ENCODE measurements around the gene DDX52. TPM values are rescaled to one million over a fixed set of nuclear protein-coding genes. Genes with fewer than 3 reads are reported as not detected.
"Not testable (repeated sequence)": the region's sequence is repeated elsewhere in the genome, so short reads cannot be mapped to it uniquely, and the experiment has no call there.

Gene DDX52
- total RNA-seq, 1 experiment from 2014 or later = 24.0 TPM

DNA sequence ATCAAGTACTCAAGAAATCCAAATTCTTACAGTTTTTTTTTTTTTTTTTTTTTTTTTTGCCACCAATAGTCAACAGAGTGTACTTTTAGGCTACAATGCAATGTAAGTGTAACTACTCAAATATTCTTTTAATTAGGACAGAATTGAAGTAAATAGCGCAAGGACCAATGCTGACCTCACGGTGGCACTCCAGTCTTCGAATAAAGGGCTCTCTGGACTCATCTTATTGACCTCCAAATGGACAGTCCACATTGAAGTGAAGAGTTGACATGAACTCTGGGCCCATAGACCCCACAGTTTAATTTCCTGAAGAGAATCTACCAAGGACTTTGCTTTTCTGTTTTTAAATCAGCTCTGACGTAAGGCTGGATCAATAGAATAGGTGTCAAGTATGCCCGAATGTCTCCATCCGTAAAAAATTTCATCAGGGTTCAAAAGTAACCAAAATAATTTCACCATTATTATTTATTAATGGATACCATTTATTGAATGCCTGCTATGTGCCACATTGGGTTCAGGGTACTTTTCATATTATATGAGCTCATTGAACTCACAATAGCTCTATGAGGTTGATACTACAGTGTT, 7.3 kb upstream of the DDX52 start:
- peak; percentile 54 for DNase-seq (ENCODE audit: low read depth)

DNA sequence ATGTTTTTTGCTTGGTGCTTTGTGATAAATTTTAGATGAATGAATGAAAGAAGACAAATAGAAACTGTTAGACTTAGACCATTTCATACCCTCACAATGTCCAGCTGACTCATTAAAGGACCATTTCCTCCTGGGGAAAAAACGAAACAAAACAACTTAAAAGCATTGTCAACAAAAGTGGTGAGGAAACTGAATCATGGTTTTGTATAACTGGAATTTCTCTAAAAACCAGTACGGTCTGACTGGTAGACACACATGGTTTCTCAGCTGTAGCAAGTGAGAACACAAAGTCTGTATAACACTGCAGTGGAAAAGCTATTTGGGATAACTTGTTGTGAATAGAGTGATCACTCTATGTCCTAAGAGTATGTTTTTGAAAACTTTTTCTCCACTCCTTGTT, 5.3 kb upstream of the DDX52 start:
- DNase-seq (ENCODE audit: low read depth) = peak; percentile 47

DNA sequence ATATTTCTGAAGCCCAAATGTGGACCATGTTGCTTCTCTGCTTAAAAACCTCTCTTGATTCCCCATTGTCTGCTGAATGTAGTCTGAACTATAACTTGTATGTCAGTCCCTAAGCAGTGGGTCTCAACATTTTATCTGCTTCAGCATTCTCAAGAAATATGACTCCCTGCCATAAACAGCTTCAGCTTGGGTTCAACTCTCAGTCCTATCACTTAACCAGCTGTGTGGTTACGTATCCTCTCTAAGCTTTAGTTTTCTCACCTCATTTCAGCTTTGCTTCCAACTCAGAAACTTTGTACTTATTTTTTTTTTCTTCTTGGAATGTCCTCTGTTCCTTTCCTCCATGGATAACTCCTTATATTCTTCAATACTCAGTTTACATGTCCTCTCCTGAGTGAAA, 4.6 kb upstream of the DDX52 start:
- DNase-seq (ENCODE audit: low read depth) = no peak

DNA sequence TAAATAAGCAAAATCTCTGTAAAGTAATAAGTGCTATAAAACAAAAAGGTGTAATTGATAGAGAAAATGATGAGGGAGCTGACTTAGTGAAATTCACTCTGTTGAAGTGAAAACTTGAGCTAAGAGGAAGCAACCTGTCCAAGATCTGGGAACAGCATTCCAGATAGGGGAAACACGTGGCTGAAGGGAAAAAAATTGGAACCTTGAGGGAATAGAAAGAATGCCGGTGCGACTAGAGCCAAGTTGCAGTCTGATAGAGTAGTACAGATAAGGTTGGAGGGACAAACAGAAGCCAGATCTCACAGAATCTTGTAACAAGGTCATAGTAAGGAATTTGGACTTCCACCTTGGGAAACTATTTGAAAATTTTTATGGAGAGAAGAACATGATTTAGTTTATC, 623 bp upstream of the DDX52 start:
- peak; percentile 2 for DNase-seq (ENCODE audit: low read depth)

DNA sequence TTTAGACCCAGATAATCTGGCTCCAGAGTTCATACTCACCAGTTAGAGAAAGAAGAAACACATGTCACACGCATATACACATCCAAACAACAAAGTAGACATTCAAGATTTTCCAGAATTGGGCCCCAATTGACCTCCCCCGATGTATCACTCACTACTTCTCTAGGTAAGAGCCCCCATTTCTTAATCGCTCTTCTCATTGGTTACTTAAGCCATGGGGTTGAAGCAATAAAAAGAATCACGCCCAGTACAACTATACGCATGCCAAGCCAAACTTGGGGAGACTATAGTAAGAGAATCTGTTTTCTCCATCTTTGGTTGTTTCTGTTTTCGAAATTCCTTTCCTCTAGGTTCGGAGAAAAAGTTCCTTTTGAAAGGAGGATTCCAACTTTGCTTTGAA, 565 bp downstream of the DDX52 start:
- DNase-seq (ENCODE audit: low read depth) = peak; percentile 4

DNA sequence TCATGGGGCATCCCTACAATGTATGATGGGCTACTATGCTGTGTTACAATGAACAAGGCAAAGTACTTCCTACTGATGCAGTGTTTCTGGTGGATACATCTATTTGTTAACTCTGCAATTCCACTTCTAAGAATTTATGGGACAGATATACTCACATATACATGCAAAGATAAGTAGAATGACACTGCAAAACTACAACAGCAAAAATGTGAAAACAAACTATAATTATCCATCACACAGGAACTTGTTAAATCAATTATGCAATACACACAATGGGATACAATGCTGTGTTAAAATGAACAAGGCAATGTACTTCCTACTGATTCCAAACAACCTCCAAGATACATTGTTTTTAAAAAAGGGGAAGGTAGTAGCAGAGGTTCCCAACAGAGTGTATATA, 3.2 kb downstream of the DDX52 start:
- DNase-seq (ENCODE audit: low read depth) = no peak

DNA sequence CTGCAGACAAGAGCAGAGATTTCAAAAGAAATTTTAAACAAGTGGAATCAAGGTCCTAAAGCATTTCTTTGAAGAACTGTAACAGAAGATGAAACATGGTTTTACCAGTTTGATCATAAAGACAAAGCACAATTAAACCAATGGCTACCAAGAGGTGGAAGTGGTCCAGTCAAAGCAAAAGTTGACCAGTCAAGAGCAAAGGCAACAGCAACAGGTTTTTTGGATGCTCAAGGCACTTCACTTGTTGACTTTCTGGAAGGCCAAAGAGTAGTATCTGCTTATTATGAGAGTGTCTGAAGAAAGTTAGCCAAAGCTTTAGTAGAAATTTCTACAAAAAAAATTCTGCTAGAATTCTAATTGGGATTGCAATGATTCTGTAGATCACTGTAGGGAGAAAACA, 5.3 kb downstream of the DDX52 start:
- no peak for DNase-seq (ENCODE audit: low read depth)

DNA sequence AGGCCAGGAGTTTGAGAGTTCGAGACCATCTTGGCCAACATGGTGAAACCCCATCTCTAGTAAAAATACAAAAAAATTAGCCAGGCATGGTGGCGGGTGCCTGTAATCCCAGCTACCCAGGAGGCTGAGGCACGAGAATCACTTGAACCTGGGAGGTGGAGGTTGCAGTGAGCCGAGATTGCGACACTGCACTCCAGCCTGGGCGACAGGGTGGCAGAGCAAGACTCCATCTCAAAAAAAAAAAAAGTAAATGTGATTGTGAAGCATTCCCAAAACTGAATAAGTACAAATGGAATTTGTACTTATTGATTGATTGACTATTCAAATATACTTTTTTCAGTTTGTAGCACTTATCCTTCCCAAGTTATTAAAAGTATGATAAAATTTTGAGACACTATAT, 26.8 kb downstream of the DDX52 start:
- DNase-seq (ENCODE audit: low read depth) = not testable (repeated sequence)

DNA sequence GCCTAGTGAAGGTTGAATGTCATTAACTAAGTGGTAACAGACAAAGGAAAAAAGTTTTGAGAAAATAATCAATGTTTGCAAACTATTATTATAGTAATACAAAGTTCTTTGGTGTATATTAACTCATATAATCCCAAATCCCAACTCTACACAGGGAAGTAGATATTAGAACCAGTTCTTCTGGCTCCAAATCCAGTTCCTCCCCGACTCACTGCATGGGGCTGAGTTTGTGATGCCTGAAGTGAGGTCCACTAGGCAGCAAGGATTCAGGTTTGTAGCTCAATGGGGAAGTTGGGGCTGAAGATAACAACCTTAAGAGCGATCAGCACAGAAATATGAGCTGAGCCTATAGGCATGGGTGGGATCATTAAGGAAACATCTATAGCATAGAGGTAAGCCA, 28.4 kb downstream of the DDX52 start:
- DNase-seq (ENCODE audit: low read depth) = no peak

DNA sequence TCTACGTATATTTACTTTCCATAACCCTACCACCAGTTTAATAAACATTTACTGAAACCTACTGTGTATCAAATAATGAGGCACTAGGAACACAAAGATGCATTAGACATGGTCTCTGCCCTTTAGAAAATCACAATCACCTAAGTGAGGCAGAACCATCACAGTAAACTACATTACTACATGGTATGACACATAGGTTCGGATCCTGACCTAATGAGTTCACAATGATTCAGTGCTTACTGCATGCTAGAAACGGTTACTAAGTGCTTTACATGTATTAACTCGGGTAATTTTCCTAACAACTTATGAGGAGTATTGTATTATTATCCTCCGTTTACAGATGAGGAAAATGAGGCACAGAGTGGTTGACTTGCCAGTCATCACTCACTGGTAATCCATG, 28.9 kb downstream of the DDX52 start:
- DNase-seq (ENCODE audit: low read depth) = peak; percentile 38

DNA sequence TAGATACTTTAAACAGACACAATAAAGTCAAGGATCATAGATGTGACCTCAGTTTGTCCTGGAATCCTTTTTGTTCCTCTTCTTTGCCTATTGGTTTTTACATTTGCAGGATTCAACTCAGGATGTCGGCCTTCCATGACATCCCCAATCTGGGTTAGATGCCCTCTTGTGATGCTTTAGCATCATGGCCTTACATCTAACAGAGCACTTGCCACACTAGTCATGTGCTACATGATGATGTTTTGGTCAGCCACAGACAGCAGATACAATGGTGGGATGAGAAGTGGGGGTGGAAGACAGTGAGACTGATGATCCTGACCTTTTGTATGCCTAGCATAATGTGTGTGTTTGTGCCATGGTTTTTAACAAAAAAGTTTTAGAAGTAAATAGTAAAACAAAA, 32.3 kb downstream of the DDX52 start:
- DNase-seq (ENCODE audit: low read depth) = no peak

DNA sequence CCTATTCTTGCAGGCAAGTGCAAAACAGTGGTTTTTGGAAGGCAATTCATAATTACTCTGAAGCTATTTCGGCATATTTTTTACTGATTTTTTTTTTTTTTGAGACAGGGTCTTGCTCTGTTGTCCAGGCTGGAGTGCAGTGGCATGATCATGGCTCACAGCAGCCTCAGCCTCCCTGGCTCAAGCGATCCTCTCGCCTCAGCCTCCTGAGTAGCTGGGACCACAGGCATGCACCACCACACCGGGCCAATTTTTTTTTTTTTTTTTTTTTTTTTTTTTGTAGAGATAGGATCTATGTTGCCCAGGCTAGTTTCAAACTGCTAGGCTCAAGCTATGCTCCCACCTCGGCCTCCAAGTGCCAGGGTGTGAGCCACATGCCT, 33.2 kb downstream of the DDX52 start:
- DNase-seq (ENCODE audit: low read depth) = peak; percentile 5

DNA sequence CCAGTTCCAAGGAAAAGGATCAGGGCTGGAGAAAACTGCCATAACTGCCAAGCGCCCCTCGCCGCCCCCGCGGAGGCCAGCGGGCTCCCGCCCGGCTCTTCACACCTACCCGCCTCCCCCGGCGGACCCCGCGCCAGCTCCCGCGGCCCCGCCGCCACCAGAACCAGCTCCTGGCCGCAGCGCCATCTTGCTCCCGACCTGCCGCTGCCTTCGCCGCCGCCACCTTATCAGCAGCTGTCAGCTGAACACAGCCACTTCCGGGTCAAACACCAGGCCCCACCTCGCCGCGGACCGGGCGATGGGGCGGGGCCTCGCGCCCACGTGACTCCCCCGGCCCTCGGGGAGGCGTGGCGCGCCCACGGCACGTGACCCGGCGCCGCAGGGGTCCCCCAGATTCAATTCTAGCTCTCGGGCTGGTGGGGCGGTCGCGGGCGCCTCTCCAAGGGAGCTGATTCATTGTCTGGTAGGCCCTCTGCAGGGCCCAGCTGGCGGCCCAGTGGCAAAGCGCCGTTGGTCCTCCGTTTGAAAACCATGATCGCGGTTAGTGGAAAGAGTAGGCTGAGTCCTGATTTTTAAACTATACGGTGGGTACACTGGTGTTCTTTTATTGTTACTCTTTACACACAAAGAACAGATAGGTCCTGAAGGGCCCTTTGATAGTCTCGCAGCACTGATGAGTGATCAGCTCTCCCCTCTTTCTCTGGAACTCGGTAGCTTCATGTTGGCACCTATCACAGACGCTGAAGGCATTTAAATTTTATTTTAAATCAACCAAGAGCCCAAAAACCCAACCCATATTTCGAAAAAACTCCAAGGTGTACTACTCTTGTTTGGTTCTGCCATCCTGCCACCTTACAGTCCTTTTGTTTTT, 33.8 kb downstream of the DDX52 start, which contains the start of gene SYNRG:
Gene SYNRG, minus strand, starts transcription at position 249 of the 871 bp plus-strand sequence. Its CDS starts 63 bp downstream, at position 186.
- peak; percentile 95 for DNase-seq (ENCODE audit: low read depth)

DNA sequence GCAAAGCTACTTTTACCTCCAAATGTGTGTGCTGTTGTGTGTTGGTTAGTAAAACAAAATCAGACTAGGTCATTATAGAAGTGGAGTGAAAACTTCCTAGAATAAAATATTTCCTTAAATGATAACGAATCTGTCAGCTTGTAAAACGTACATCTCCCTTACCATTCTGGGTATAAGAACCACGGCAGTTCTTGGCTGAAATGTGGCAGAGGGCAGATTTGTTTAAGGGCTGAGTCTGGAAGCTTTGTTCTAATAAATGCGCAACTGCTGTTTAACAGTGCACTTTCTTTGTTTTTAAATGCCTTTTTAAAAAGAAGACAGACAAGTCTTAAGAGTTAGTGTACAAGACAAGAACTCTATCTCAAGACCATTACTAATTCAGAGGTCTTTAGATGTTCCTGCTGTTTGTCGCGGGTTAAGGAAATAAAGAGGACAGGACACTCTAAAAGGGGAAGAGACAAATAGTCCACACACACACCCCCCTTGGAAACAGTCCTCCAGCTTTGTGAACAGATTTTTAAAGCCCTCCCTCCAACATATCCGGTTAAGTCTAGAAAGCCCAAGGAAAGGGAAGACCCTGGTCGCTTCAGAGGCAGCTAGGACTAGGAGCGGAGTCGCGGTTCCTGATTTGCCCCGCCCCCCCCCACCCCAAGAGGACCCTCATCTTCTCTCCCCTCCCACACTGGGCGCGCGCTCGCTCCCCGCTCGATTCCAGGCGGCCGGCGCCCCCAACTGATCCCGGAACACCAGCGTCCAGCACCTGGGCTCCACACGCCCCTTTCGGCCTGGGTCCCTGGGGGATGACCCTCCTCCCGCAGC, 34.7 kb downstream of the DDX52 start:
- peak; percentile 44 for DNase-seq (ENCODE audit: low read depth)

DNA sequence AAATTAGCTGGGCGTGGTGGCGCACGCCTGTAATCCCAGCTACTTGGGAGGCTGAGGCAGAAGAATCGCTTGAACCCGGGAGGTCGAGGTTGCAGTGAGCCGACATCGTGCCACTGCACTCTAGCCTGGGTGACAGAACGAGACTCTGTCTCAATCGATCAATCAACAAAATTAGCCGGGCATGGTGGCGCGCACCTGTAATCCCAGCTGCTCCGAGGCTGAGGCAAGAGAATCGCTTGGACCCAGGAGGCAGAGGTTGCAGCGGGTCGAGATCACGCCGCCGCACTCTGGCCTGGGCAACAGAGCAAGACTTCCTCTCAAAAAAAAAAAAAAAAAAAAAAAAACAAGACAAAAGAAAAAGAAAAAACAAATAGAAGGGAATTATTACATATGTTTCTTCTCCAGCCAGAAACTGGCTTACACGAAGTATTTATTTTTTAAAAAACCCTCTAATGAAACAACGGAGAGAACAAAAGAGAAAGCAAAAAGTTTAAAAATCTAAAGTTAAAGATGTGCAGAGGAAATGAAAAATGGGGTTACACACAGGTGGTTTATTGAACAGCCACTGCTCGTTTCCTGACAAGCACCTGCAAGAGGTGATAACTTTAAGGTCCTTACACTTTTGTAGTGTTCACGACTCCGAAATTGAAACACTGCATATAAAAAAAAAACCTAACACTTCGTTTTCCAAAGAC, 35.5 kb downstream of the DDX52 start:
- DNase-seq (ENCODE audit: low read depth) = no peak

DNA sequence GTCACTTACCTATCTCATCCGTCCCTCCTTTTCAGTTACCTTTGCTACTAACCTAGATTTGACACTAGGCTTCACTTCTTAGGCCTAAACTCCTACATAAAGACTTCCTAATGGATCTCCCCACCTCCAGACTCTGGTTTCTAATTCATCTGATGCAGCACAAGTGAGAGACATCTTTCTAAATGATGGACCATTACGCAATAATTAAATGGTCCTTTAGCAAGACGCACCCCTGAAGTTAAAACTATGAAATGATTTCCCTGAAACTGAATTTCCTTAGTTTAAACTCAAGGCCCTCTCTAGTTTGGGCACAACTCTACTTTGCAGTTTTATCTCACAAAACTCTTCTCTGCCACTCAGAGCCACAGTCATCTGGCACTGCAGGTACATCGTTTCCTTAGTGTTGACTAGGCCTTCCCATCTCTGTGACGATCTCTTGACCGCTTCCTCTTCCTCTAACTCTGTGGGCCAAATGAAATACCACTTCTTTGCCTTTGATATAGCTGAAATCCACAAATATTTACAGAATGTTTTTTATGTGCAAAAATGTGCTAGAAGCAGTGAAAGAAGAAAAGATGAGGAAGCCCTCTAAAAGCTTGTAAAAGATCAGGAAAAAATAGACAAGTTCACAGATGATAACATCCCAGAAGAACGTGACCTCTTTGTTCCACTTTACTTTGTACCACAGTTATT, 37.3 kb downstream of the DDX52 start:
- DNase-seq (ENCODE audit: low read depth) = no peak

DNA sequence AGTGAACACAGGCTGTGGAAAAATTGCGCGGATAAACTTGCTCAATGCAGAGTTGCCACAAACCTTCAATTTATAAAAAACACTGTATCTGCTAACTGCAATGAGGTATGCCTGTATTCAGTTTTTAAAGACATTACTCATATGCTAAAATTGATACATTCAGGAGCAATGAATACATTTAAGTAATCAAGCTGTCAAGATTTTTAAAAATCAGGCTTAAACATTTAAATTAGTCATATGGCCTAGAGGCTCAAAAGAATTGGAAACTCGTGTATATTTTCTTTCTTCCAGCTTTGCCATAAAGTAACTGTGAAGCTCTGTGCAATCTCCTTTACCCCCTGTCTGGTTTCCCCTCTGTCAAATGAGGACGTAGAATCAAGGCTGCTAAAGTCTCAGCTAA, 38.2 kb downstream of the DDX52 start:
- DNase-seq (ENCODE audit: low read depth) = no peak

DNA sequence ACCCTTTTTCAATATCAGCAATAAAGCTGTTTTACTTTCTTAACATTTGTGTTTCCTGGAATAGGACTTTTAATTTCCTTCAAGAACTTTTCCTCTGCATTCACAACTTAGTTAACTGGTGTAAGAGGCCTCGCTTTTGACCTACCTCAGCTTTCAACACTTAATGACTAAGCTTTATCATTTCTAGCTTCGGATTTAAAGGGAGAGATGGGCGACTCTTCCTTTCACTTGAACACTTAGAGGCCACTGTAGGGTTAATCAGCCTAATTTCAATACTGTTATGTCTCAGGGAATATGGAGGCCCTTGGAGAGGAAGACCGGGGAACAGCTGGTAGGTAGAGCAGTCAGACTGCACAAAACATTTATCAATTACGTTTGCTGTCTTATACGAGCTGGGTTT, 38.7 kb downstream of the DDX52 start:
- DNase-seq (ENCODE audit: low read depth) = no peak

DNA sequence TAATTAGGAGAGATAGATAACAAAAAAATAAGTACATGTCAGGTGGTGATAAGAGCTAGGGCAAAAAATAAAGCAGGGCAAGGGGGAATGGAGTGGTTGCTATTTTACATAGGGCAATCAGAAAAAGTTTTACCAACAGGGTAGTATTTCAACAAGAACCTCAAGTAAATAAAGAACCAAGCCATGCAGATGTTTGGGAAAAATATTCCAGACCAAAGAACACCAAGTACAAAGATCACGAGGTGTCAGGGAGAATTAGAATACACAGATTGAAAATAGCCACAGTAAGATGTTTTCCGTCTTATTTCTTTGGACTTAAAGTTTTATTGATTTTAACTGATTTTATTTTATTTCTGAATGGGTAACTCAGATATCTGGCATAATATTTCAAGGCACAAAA, 45.1 kb downstream of the DDX52 start:
- DNase-seq (ENCODE audit: low read depth) = no peak

DNA sequence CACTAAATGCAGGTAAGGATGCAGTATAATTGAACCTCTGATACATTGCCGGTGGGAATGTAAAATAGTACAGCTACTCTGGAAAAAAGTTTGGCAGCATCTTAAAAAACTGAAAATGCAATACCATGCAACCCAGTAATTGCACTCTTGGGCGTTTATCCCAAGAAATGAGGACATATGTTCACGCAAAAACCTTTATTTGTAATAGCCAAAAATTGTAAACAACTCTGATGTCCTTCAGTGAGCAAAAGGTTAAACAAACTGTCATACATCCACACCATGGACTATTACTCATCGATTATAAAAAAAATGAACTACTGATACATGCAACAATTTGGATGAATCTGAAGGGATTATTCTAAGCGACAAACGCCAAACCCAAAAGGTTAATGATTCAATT, 51.0 kb downstream of the DDX52 start:
- DNase-seq (ENCODE audit: low read depth) = no peak

DNA sequence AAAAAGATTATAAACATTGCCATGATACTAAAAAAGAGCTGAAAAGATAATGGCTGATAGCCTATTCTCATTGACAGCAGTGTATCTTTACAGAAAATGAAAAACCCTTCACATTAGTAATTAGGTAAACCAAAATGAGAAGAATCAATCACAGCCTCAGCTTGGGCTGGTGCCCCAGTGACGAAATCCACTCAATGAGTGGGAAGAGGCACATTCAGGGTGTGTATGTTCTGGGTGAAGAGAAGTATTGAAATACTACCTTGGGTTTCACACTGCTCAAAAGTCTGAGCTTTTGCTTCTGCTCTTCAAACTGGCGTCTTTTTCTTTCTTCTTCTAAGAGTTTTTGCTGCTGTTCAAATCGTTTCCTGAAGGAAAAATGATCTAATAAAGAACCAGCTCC, 58.2 kb downstream of the DDX52 start:
- no peak for DNase-seq (ENCODE audit: low read depth)
